Peyer's patch (tissue), 4 donors: ENCODE measurements around the gene CSF1R.

ENCODE experiments used
- CTCF ChIP-seq, 6 experiments: fragments of 450-650 bp in 4 of 6; fragments of 200-600 bp in 2 of 6; sonication (generic) in 1 of 6; IDR thresholded peaks; one replicate each; pipeline ENCODE4 v1.5.1; 2017 to 2019; ENCODE audit warnings: antibody characterized with exemption in 6 of 6, mild to moderate bottlenecking in 3 of 6, moderate library complexity in 1 of 6
- POLR2A ChIP-seq, 2 donors: fragments of 450-650 bp; IDR thresholded peaks; one replicate each; pipeline ENCODE4 v1.5.1; 2017; ENCODE audit warnings: antibody characterized with exemption in 2 of 2, mild to moderate bottlenecking in 2 of 2, moderate library complexity in 2 of 2

- TF ChIP-seq CTCF (IDR thresholded peaks at IDR 0.05) (peak in 1 of 6 experiments; percentile 7), POLR2A (IDR thresholded peaks at IDR 0.05) (no peak)
These were observed 40.8 kb downstream of the CSF1R start for GRCh38 chr5:150045549-150045948.
